ENCODE results near the gene CASS4. TPM values are rescaled to one million over a fixed set of nuclear protein-coding genes. Genes with fewer than 3 reads are reported as not detected.

The CASS4 gene
- polyA plus RNA-seq, 1 donor (not counting 4 experiments of a cell fraction or from before 2014, with no cell fraction given), result 0.01 TPM

DNA sequence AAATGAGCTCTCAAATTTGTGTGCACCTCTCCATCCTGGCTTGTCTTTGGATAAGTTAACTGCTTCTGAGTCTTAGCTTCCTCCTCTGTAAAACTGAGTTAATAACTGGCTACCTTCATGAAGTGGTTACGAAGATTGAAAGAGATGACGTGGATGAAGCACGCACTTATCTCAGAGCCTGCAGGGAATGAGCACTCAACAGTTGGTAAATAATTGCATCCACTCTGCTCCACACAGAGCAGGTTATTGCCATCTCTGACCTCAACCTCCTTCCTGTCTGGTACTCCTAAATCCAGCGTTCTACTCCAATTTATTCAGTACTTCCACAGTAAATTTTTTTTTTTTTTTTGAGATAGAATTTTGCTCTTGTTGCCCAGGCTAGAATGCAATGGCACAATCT is 26.9 kb upstream of the CASS4 start:
- H3K9me3 ChIP-seq (ENCODE audit: control insufficient read depth, low read depth, low read length), result no peaks in the 10 kb centered on the region
- H3K27me3 ChIP-seq (ENCODE audit: control insufficient read depth, extremely low read depth, insufficient read depth, low read length), result no peaks in the 10 kb centered on the region
- H3K79me2 ChIP-seq (ENCODE audit: control insufficient read depth, insufficient read depth, low read length), result peaks cover 45% of the 10 kb centered on the region
- H3K4me2 ChIP-seq (ENCODE audit: control insufficient read depth, extremely low read depth, insufficient read depth, low read depth, low read length), result no peak overlapping the region
- H3K4me1 ChIP-seq (ENCODE audit: control insufficient read depth, extremely low read depth, insufficient read depth, low read length), result no peaks in the 10 kb centered on the region
- no peak overlapping the region for H3K27ac ChIP-seq (ENCODE audit: control insufficient read depth, insufficient read depth, low read length)
- no peak overlapping the region for H3K4me3 ChIP-seq (ENCODE audit: control insufficient read depth in 2 of 3, extremely low read depth in 1 of 3, insufficient read depth in 2 of 3, low read depth in 1 of 3, low read length in 3 of 3)
- no peaks in the 10 kb centered on the region for H3K9me1 ChIP-seq (ENCODE audit: control insufficient read depth, extremely low read depth, insufficient read depth, low read length)
- TF ChIP-seq EZH2 (IDR thresholded peaks at IDR 0.05; ENCODE audit: low read length) (no peak), CTCF (optimal IDR thresholded peaks at IDR 0.05 in 1 of 3, IDR thresholded peaks at IDR 0.05 in 1 of 3, conservative IDR thresholded peaks at IDR 0.05 in 1 of 3; ENCODE audit: extremely low read depth in 1 of 3, insufficient read depth in 2 of 3, low read length in 3 of 3) (no peak)
- DNase-seq (ENCODE audit: low read depth, low spot score) (no peak), FAIRE-seq (no peak)
- no peak overlapping the region for H2AFZ ChIP-seq (ENCODE audit: control insufficient read depth, low read length)
- no peaks in the 10 kb centered on the region for H4K20me1 ChIP-seq (ENCODE audit: control insufficient read depth, extremely low read depth, insufficient read depth, low read length)
- H3K9ac ChIP-seq (ENCODE audit: control insufficient read depth, extremely low read depth, insufficient read depth, low read length), result no peak overlapping the region
- H3K36me3 ChIP-seq (ENCODE audit: control insufficient read depth in 2 of 2, extremely low read depth in 1 of 2, insufficient read depth in 2 of 2, low read length in 2 of 2), result peaks cover 7 to 13% of the 10 kb centered on the region in 2 experiments
- dilution Hi-C loops (cut with MboI; ENCODE audit: extremely low pct_ligation_motif_present, low sequenced_read_pairs), result no loop called here

DNA sequence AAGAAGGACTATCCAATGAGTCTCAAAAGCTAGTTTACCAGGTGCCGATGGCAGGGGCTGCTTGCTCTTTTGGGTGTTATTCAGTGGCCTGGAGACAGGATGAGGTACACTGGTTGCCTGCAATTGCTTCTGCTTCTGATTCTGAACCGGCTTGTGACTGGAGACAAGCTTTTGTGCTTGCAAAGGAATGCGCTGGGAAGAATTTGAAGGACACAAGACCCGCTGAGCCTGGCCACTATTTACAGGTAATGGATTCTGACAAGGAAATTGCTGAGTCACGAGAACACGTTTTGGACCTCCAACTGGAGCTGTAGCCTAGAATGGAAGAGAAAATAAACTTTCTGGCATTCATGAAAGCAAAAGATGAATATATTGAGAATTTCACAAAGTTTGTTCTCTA is 25.8 kb upstream of the CASS4 start:
- DNase-seq (ENCODE audit: low read depth, low spot score) (no peak), FAIRE-seq (no peak)
- Histone ChIP-seq H3K79me2 (ENCODE audit: control insufficient read depth, insufficient read depth, low read length) (peaks cover 56% of the 10 kb centered on the region), H3K27me3 (ENCODE audit: control insufficient read depth, extremely low read depth, insufficient read depth, low read length) (no peaks in the 10 kb centered on the region), H3K4me3 (ENCODE audit: control insufficient read depth in 2 of 3, extremely low read depth in 1 of 3, insufficient read depth in 2 of 3, low read depth in 1 of 3, low read length in 3 of 3) (no peak overlapping the region), H3K9ac (ENCODE audit: control insufficient read depth, extremely low read depth, insufficient read depth, low read length) (no peak overlapping the region), H3K27ac (ENCODE audit: control insufficient read depth, insufficient read depth, low read length) (no peak overlapping the region), H4K20me1 (ENCODE audit: control insufficient read depth, extremely low read depth, insufficient read depth, low read length) (no peaks in the 10 kb centered on the region), H3K4me1 (ENCODE audit: control insufficient read depth, extremely low read depth, insufficient read depth, low read length) (peaks cover 4% of the 10 kb centered on the region), H3K9me3 (ENCODE audit: control insufficient read depth, low read depth, low read length) (no peaks in the 10 kb centered on the region), H3K9me1 (ENCODE audit: control insufficient read depth, extremely low read depth, insufficient read depth, low read length) (no peaks in the 10 kb centered on the region), H2AFZ (ENCODE audit: control insufficient read depth, low read length) (no peak overlapping the region), H3K4me2 (ENCODE audit: control insufficient read depth, extremely low read depth, insufficient read depth, low read depth, low read length) (no peak overlapping the region), H3K36me3 (ENCODE audit: control insufficient read depth in 2 of 2, extremely low read depth in 1 of 2, insufficient read depth in 2 of 2, low read length in 2 of 2) (peaks cover 7 to 13% of the 10 kb centered on the region in 2 experiments)
- TF ChIP-seq EZH2 (IDR thresholded peaks at IDR 0.05; ENCODE audit: low read length), result no peak
- no peak for TF ChIP-seq CTCF (optimal IDR thresholded peaks at IDR 0.05 in 1 of 3, IDR thresholded peaks at IDR 0.05 in 1 of 3, conservative IDR thresholded peaks at IDR 0.05 in 1 of 3; ENCODE audit: extremely low read depth in 1 of 3, insufficient read depth in 2 of 3, low read length in 3 of 3)
- dilution Hi-C loops (cut with MboI; ENCODE audit: extremely low pct_ligation_motif_present, low sequenced_read_pairs), result no loop called here

All from keratinocyte (primary cell).